Right renal pelvis (tissue), 4 donors: ENCODE measurements around the gene PTGR1. TPM values are rescaled to one million over a fixed set of nuclear protein-coding genes. Genes with fewer than 3 reads are reported as not detected.
"Not testable (repeated sequence)": the region's sequence is repeated elsewhere in the genome, so short reads cannot be mapped to it uniquely, and the experiment has no call there.

Source experiments
- DNase-seq, 4 donors: peaks; one replicate each; pipeline ENCODE4 v3.0.0-alpha.2; 2013; ENCODE audit warnings: low read depth in 4 of 4, low spot score in 3 of 4, missing footprints in 1 of 4
- polyA plus RNA-seq, 4 donors: library from polyadenylated mRNA; unstranded; fragments of 120-200 nt; gene quantifications; one replicate each; pipeline ENCODE4 v1.2.1, GENCODE V29; 2013; ENCODE audit not compliant: insufficient read length in 4 of 4

PTGR1 gene
- polyA plus RNA-seq, 4 donors: 189 to 360 (median 259) TPM

GRCh38 chr9:111555425-111555824 is 44.0 kb downstream of the PTGR1 start:
- not testable (repeated sequence) for DNase-seq

GRCh38 chr9:111548623-111549022 is 50.8 kb downstream of the PTGR1 start:
- no peak for DNase-seq

GRCh38 chr9:111542497-111543254 is 56.8 kb downstream of the PTGR1 start:
- no peak for DNase-seq

- DNase-seq: no peak
Observed at GRCh38 chr9:111533099-111533790, 66.2 kb downstream of the PTGR1 start.

- DNase-seq: no peak
Observed at GRCh38 chr9:111531716-111532115, 67.7 kb downstream of the PTGR1 start.

- DNase-seq: no peak
Observed at GRCh38 chr9:111529787-111530186, 69.7 kb downstream of the PTGR1 start.

GRCh38 chr9:111527347-111527746 is 72.1 kb downstream of the PTGR1 start:
- DNase-seq: no peak

- peak; percentile 69 to 82 (median 78) for DNase-seq
Observed at GRCh38 chr9:111525056-111525977, 74.1 kb downstream of the PTGR1 start, which contains the start of gene ZNF483. Gene ZNF483 (plus strand): TSS chr9:111525179. CDS start chr9:111527396, 2,217 bp downstream.

- DNase-seq: no peak
Observed at GRCh38 chr9:111524731-111525055, 74.8 kb downstream of the PTGR1 start.

- DNase-seq: no peak
Observed at GRCh38 chr9:111516061-111516465, 83.4 kb downstream of the PTGR1 start.

- DNase-seq: no peak
Observed at GRCh38 chr9:111514967-111515366, 84.5 kb downstream of the PTGR1 start.

Other genes starting within 250 kb of the PTGR1 start
- gene ECPAS, start 115.3 kb downstream of the PTGR1 start, polyA plus RNA-seq: 10 to 100 TPM; 67.1 to 73.4 (median 70.6) TPM
- gene ZNF483, start 74.5 kb downstream of the PTGR1 start, polyA plus RNA-seq: 1 to 10 TPM; 2.0 to 2.9 (median 2.3) TPM
- gene DNAJC25, start 31.7 kb upstream of the PTGR1 start, polyA plus RNA-seq: 10 to 100 TPM; 15.5 to 18.0 (median 16.6) TPM
- 10 to 100 TPM; 56.9 to 72.4 (median 70.1) TPM for gene GNG10, start 62.0 kb upstream of the PTGR1 start, polyA plus RNA-seq
- 1 to 10 TPM in 1 of 4 donors, under 1 TPM in 3; 0.65 to 1.5 (median 0.73) TPM for gene SHOC1, start 195.3 kb upstream of the PTGR1 start, polyA plus RNA-seq